GM19025 (cell line): ENCODE data around the gene CGRRF1.

ENCODE experiments used
- ATAC-seq: cut with Tn5 transposase; IDR thresholded peaks from one replicate; pipeline ENCODE4 v1.9.1; 2021; ENCODE audit warnings: mild to moderate bottlenecking, low read depth, moderate library complexity; ENCODE audit not compliant: unreplicated experiment

Gene CGRRF1

GRCh38 chr14:54489318-54489683 is 20.4 kb upstream of the CGRRF1 start:
- ATAC-seq = peak; percentile 11

- no peak for ATAC-seq
Measured at GRCh38 chr14:54489731-54490444, 19.8 kb upstream of the CGRRF1 start.

- ATAC-seq = no peak
Measured at GRCh38 chr14:54490445-54491175, 19.1 kb upstream of the CGRRF1 start.

GRCh38 chr14:54493293-54493692 is 16.4 kb upstream of the CGRRF1 start:
- ATAC-seq = no peak

GRCh38 chr14:54497224-54497623 is 12.5 kb upstream of the CGRRF1 start:
- no peak for ATAC-seq

GRCh38 chr14:54498095-54498531 is 11.6 kb upstream of the CGRRF1 start:
- no peak for ATAC-seq

- no peak for ATAC-seq
Measured at GRCh38 chr14:54498579-54498978, 11.1 kb upstream of the CGRRF1 start.

GRCh38 chr14:54500744-54501143 is 9.0 kb upstream of the CGRRF1 start:
- no peak for ATAC-seq

- no peak for ATAC-seq
Measured at GRCh38 chr14:54501480-54501879, 8.2 kb upstream of the CGRRF1 start.

GRCh38 chr14:54502602-54503001 is 7.1 kb upstream of the CGRRF1 start:
- ATAC-seq = no peak

GRCh38 chr14:54503486-54503885 is 6.2 kb upstream of the CGRRF1 start:
- no peak for ATAC-seq

GRCh38 chr14:54512393-54512792 is 2.7 kb downstream of the CGRRF1 start:
- no peak for ATAC-seq

GRCh38 chr14:54515670-54516069 is 6.0 kb downstream of the CGRRF1 start:
- ATAC-seq = no peak

GRCh38 chr14:54516709-54517108 is 7.0 kb downstream of the CGRRF1 start:
- no peak for ATAC-seq

- ATAC-seq = no peak
Measured at GRCh38 chr14:54524410-54524809, 14.7 kb downstream of the CGRRF1 start.

- no peak for ATAC-seq
Measured at GRCh38 chr14:54528973-54529372, 19.3 kb downstream of the CGRRF1 start.

- no peak for ATAC-seq
Measured at GRCh38 chr14:54529811-54530210, 20.1 kb downstream of the CGRRF1 start.

- peak; percentile 77 for ATAC-seq
Measured at GRCh38 chr14:54532111-54533012, 22.7 kb downstream of the CGRRF1 start.

GRCh38 chr14:54533100-54533499 is 23.4 kb downstream of the CGRRF1 start:
- ATAC-seq = no peak

- no peak for ATAC-seq
Measured at GRCh38 chr14:54535126-54535525, 25.4 kb downstream of the CGRRF1 start.

- ATAC-seq = no peak
Measured at GRCh38 chr14:54535646-54536045, 25.9 kb downstream of the CGRRF1 start.
